Measurements from ENCODE around the gene BRSK1.

- TF ChIP-seq EP300 (IDR thresholded peaks at IDR 0.05) (no peak), CTCF (IDR thresholded peaks at IDR 0.05) (no peak)
Measured at GRCh38 chr19:55360902-55361301, 77.1 kb downstream of the BRSK1 start.
